ENCODE results near the gene TECPR2. TPM values are rescaled to one million over a fixed set of nuclear protein-coding genes. Genes with fewer than 3 reads are reported as not detected.
"Not testable (repeated sequence)": the region's sequence is repeated elsewhere in the genome, so short reads cannot be mapped to it uniquely, and the experiment has no call there.

Gene TECPR2
- total RNA-seq, 1 experiment from 2014 or later: 5.8 TPM

- DNase-seq (ENCODE audit: low spot score): no peak
- in situ Hi-C loops (cut with HindIII; ENCODE audit: low sequenced_read_pairs): no loop called here
Measured at GRCh38 chr14:102513899-102514772, 151.4 kb downstream of the TECPR2 start.

DNA sequence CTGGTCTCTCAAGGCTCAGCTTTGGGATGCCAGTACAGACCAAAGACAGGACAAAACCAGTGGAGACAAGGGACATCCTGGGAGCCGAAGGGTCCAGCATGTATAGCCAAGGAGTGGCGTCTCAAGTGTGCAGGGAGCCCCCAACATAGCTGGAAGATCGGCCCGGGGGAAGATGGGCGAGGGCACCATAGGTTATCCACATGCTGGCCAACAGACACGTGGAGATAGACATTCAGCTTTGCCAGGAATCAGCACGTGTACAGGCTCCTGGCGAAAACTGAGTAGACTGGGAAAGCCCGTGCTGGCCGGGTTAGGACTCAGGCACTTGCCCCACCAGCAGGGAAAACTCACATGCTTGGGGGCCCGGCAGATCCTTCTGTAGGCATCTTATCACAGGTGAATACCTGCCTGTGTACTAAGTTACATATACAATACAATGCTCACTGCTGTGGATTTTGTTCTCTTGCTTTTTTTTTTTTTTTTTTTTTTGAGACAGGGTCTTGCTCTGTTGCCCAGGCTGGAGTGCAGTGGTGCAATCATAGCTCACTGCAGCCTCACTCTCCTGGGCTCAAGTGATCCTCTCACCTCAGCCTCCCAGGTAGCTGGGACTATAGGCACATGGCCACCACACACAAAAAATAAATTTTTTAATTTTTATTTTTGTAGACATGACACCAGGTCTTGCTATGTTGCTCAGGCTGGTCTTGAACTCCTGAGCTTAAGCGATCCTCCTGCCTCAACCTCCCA is 152.4 kb downstream of the TECPR2 start:
- in situ Hi-C loops (cut with HindIII; ENCODE audit: low sequenced_read_pairs): no loop called here
- no peak for DNase-seq (ENCODE audit: low spot score)

- DNase-seq (ENCODE audit: low spot score): peak; percentile 42
- in situ Hi-C loops (cut with HindIII; ENCODE audit: low sequenced_read_pairs): no loop called here
Measured at GRCh38 chr14:102516531-102517391, 154.0 kb downstream of the TECPR2 start.

- DNase-seq (ENCODE audit: low spot score): no peak
- in situ Hi-C loops (cut with HindIII; ENCODE audit: low sequenced_read_pairs): no loop called here
Measured at GRCh38 chr14:102517392-102518062, 154.8 kb downstream of the TECPR2 start.

- no peak for DNase-seq (ENCODE audit: low spot score)
- in situ Hi-C loops (cut with HindIII; ENCODE audit: low sequenced_read_pairs): no loop called here
Measured at GRCh38 chr14:102518063-102518648, 155.4 kb downstream of the TECPR2 start.

DNA sequence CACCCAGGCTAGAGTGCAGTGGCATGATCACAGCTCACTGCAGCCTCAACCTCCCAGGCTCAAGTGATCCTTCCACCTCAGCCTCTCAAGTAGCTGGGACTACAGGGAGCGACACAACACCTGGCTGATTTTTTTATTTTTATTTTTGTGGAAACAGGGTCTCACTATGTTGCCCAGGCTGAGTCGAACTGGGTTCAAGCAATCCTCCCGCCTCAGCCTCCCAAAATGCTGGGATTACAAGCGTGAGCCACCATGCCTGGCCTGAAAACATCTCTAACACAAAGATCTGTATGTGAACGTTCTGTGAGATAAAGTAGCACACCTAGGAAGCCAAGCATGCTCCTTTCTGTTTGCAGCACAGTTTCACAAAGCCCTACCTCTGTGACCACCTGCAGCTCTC is 157.0 kb downstream of the TECPR2 start:
- DNase-seq (ENCODE audit: low spot score); in situ Hi-C loops (cut with HindIII; ENCODE audit: low sequenced_read_pairs): not testable (repeated sequence)

GRCh38 chr14:102523200-102523568 is 160.4 kb downstream of the TECPR2 start:
- in situ Hi-C loops (cut with HindIII; ENCODE audit: low sequenced_read_pairs): no loop called here
- no peak for DNase-seq (ENCODE audit: low spot score)

DNA sequence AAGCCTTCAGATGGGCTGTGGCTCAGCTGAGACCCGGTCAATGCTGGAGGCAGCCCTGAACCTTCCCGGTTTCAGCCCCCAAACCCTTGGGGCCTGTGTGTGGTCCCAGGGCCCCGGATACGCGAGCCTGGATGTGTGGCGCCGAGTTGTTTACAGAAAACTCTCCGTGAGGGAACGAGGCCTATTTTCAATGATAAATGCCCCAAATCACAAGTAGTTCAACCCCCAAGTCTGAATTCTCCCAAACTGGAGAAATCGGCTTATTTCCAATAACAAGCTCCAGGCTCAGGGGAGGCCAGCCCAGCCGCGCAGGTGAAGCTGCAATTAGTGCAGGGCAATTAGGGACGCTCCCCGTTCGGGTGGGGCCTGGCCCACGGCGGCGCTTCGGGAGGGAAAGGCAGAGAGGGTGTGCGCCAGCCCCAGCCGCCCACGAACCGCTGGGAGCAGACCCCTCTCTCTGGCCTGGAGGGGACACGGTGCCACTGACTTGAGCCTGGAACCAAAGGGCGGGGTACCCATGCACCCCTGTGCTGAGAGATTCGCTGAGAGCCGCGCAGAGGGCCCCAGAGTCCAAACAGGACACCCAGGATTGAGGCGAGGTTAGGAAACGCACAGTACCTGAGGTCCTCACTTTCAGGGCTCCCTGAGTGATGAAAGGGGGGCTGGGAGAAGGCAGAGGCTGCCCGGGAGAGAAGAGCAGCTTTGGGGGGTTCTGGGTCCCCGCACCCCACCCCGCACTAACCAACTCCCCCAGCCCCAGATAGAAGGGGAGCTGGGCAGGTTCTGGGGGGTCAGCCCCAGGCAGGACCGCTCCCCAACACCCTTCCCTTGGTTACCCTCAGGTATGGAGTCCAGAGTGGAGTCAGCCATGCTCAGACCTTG is 161.1 kb downstream of the TECPR2 start:
- in situ Hi-C loops (cut with HindIII; ENCODE audit: low sequenced_read_pairs): no loop called here
- DNase-seq (ENCODE audit: low spot score): no peak

DNA sequence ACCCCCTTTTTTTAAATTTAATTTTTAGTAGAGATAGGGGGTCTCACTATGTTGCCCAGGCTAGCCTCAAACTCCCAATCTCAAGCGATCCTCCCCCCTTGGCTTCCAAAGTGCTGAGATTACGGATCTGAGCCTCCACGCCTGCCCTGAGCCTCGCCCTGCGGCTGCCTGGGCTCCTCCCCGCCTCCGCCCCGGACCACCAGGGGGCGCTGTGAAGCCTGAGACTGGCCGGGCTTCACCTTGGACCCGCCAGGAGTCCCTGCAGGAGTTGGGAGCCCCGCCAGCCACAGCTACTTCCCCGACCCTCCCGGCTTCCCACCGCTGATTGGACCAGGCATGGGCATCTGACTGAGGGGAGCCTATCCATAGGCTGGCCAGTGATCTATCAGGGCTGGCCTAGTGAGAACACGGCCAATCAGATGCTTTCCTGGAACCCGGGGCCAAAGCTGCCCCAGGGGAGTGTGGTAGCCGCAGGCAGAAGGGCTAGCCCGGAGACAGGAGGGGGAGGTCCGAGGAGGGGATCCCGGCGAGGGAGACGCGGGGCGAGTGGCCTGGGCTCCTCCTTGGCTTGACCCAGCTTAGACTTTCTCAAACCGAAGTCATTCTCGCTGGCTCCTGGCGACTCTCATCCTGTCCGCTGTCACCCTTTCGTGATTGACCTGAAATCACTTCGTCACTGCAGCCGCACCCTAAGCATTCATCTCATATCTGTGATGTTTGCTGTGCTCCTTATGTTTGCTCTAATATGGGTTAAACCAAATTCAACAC is 161.9 kb downstream of the TECPR2 start:
- DNase-seq (ENCODE audit: low spot score): peak; percentile 98
- in situ Hi-C loops (cut with HindIII; ENCODE audit: low sequenced_read_pairs): no loop called here

DNA sequence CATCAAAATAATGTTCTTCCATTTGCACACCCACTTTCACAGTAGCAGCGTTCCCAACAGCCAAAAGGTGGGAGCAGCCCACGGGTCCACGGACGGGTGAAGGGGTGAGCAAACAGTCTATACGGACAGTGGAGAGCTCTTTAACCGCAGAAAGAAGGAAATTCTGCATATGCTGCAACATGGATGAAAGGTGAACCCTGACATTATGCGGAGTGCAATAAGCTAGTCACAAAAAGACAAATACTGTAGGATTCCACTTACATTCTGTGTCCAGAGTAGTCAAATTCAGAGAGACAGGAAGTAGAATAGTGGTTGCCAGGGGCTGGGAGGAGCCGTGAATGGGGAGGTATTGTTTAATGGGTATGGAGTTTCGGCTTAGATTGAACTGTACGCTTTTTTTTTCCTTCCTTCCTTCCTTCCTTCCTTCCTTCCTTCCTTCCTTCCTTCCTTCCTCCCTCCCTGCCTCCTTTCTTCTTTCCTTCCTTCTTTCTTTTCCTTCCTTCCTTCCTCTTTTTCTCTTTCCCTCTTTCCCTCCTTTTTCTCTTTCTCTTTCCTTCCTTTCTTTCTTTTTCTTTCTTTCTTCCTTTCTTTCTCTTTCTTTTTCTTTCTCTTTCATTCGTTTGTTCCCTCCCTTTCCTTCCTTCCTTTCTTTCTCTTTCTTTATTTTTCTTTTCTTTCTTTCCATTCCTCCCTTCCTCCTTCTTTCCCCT is 162.6 kb downstream of the TECPR2 start:
- in situ Hi-C loops (cut with HindIII; ENCODE audit: low sequenced_read_pairs): no loop called here

DNA sequence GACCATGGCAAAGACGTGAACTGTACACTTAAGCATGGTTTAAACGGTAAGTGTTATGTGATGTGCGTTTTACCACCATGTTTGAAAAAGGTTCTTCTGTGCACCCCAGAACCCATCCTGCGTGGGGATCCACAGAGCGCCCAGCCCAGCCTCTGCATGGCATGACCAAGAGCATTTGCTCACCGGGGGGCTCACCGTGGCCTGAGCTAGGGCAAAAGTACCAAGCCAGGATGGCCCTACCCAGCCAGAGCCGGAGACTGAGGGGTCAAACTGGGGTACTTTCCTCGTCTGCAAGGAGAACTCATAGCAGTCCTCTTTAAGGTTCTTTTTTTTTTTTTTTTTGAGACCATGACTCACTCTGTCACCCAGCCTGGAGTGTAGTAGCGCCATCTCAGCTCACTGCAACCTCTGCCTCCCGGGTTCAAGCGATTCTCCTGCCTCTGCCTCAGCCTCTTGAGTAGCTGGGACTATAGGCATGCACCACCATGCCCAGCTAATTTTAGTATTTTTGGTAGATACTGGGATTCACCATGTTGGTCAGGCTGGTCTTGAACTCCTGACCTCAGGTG is 163.3 kb downstream of the TECPR2 start:
- in situ Hi-C loops (cut with HindIII; ENCODE audit: low sequenced_read_pairs): no loop called here
- DNase-seq (ENCODE audit: low spot score): no peak

More for the DNA sequence above, 162.6 kb downstream of the TECPR2 start:
- peak; percentile 72 for DNase-seq (ENCODE audit: low spot score)

DNA sequence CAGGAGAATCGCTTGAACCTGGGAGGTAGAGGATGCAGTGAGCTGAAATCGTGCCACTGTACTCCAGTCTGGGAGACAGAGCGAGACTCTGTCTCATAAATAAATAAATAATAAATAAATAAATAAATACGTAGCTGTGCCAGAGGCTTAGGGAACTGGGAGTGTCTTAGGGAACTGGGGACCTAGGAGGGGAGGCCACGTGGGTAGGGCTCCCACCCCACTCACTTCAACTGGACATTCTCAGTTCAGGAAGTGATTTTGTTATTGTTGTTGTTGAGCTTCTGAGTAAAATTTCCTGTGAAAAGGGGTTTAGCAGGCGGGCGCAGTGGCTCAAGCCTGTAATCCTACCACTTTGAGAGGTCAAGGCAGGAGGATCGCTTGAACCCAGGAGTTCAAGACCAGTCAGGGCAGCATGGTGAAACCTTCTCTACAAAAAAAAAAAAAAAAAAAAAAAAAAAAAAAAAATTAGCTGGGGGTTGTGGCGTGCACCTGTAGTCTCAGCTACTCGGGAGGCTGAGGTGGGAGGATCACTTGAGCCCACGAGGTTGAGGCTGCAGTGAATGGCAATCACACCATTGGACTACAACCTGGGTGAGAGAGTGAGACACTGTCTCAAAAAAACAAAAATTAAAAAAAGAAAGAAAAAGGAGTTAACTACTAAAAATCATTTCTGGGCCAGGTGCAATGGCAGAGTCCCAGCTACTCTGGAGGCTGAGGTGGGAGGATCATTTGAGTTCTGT is 165.9 kb downstream of the TECPR2 start:
- in situ Hi-C loops (cut with HindIII; ENCODE audit: low sequenced_read_pairs): no loop called here
- no peak for DNase-seq (ENCODE audit: low spot score)

- no peak for DNase-seq (ENCODE audit: low spot score)
- in situ Hi-C loops (cut with HindIII; ENCODE audit: low sequenced_read_pairs): no loop called here
Measured at GRCh38 chr14:102530828-102531478, 168.2 kb downstream of the TECPR2 start.

DNA sequence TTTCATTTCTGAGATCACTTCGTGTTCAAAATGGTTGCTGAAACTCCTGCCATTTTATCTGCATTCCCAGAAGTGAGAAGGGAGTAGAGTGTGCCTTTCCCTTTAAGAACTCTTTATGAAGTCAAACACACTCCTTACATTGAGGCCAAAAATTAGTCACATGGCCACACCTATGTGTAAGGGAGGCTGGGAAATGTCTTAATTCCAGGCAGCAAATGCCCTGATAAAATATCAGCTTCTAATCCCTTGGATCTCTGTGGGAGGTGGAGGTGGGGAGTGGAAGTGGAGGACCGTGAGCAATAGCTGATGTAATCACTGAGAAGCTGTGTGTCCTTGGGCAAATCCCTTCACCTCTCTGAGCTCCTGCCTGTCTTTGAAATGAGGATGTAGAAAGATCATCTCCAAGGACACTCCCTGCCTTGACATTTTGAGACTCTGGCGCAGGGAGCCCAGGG is 169.5 kb downstream of the TECPR2 start:
- in situ Hi-C loops (cut with HindIII; ENCODE audit: low sequenced_read_pairs): no loop called here
- DNase-seq (ENCODE audit: low spot score): no peak

Data from G401 (cell line).